HG02571 (cell line): ENCODE measurements around the gene C2orf68.
"Not testable (repeated sequence)": the region's sequence is repeated elsewhere in the genome, so short reads cannot be mapped to it uniquely, and the experiment has no call there.

Experiments
- ATAC-seq: cut with Tn5 transposase; IDR thresholded peaks from one replicate; pipeline ENCODE4 v1.9.1; 2021; ENCODE audit warnings: mild to moderate bottlenecking, moderate library complexity; ENCODE audit not compliant: unreplicated experiment

C2orf68 gene

DNA sequence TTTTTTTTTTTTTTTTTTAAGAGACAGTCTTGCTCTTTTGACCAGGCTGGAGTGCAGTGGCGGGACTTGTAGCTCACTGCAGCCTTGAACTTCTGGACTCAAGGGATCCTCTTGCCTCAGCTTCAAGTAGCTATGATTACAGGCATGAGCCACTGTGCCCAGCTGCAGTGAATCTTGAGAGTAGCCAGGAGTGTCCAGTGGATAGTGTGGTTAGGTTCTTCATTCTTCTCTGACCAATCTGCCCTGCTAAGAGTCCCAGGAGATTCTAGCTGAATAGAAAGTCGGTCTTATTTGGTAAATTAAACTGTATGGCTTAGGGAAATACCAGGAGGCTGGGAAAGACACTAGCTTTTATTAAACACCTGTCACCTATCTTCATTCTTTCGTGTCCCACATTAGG is 19.4 kb upstream of the C2orf68 start:
- ATAC-seq = no peak

DNA sequence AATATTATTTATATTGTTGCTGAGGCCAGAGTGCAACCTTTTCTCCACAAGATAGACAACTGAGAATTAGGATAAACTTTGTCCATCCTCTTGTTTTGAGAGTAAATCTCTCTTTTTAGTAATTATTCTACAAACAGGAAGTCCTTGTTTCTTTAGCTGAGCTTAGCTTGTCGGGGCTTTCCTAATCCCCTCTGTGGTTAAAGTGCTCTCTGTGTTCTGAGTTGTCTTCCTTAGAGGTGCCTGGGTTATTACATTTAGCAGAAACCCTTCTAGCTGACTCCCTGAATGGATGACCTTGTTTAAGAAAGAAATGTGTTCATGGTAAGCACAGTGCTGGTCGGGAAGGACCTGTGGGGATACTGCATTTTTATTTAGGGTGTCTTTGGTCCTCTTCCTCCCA is 16.8 kb upstream of the C2orf68 start:
- no peak for ATAC-seq

DNA sequence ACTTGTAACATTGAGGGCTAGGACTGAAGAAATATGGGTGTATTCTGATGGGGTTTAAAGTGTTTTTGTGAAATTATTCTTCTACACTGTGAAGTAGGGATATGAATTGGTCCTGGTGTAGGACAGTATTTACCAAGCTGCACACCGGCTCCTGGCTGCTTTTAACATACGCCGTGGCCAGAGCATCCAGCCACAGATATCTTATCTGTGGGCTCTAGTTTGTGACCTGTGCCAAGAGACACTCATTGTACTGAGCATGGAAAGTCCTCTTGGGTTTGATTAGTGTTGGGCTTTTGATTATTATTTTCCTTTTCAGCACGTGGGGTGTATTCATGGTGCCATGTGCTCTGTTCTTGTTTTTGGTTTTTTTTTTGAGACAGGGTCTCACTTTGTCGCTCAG is 12.1 kb upstream of the C2orf68 start:
- no peak for ATAC-seq

DNA sequence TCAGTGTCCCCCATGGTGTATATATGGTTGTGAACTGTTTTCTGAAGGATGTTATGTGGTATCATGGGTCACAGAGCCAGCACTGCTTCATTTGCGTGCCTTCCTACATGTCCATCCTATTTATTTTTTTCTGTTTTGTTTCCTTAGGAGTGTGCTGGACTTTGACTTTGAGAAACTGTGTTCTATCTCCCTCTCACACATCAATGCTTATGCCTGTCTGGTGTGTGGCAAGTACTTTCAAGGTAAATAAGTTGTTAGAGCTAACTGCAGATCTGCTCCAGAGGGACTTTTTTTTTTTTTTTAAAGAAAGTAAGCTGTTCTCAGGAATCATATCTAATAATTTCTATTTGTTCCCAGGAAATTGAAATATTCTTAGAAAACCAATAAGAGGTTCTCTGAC is 9.5 kb upstream of the C2orf68 start:
- no peak for ATAC-seq

DNA sequence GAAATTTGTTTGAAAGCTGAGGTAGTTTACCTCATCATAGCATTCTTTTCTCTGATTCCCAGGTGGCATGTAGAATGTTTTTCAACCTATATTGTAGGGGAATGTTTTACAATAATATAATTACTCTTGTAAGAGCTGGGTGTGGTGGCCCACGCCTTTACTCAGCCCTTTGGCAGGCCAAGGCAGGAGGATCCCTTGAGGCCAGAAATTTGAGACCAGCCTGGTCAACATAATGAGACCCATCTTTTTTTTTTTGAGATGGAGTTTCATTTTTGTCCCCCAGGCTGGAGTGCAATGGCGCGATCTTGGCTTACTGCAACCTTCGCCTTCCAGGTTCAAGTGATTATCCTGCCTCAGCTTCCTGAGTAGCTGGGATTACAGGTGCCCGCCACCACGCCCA is 7.8 kb upstream of the C2orf68 start:
- no peak for ATAC-seq

DNA sequence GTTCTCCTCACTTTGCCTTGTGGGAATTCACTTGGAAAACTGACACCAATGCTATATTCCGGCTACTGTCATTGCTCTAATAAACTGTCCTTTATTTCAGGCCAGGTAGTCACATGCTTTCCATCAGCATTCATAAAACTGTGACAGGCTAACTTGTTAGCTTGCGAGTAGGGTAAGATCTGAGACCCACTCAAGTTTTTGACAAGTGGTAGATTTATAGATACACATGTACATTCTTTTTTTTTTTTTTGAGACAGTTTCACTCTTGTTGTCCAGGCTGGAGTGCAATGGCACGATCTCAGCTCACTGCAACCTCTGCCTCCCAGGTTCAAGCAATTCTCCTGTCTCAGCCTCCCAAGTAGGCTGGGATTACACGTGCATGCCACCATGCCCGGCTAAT is 5.9 kb upstream of the C2orf68 start:
- not testable (repeated sequence) for ATAC-seq

DNA sequence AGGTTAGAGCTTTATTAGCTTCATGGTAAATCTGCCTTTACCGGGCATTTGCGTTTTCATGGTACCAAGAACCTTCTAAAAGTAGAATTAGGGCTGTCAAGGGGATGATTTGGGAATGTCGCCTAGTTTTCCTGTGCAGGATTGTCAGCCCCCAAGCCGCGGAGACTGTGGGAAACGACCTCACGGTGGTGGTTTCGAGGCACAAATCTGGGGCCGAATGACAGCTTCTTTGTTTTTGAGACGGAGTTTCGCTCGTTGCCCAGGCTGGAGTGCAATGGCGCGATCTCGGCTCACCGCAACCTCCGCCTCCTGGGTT is 3.5 kb upstream of the C2orf68 start:
- no peak for ATAC-seq

DNA sequence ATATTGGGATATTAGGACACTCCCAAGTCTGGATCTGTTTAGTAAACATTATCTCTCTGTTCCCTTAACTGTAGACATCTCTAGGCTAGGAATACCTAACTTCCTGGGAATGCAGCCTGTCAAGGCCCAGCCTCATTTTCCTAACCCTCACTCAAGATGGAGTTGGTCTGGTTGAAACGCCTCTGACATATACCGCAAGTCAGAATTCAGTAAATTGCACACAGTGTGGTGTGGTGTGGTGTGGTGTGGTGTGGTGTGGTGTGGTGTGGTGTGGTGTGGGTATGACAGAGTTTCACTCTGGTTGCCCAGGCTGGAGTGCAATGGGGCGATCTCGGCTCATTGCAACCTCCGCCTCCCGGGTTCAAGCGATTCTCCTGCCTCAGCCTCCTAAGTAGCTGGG is 2.9 kb upstream of the C2orf68 start:
- not testable (repeated sequence) for ATAC-seq

DNA sequence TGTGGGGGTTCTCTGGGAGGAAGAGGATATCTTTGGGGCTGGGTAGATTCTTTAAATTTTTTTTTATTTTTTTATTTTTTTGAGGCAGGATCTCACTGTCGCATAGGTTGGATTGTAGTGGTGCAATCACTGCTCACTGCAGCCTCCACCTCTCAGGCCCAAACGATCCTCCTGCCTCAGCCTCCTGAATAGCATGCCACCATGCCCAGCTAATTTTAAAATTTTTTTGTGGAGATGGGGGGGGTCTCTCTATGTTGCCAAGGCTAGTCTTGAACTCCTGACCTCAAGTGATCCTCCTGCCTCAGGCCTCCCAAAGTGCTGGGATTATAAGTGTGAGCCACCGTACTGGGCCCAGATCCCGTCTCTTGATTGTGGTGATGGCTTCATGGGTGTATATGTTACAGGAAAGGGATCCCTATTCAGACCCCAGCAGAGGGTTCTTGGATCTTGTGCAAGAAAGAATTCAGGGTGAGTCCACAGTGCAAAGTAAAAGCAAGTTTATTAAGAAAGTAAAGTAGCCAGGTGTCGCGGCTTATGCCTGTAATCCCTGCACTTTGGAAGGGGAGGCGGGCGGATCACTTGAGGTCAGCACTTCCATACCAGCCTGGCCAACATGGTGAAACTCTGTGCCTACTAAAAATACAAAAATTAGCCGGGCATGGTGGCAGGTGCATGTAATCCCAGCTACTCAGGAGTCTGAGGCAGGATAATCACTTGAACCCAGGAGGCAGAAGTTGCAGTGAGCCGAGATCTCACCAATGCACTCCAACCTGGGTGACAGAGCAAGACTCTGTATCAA is 2.0 kb upstream of the C2orf68 start:
- ATAC-seq = no peak

DNA sequence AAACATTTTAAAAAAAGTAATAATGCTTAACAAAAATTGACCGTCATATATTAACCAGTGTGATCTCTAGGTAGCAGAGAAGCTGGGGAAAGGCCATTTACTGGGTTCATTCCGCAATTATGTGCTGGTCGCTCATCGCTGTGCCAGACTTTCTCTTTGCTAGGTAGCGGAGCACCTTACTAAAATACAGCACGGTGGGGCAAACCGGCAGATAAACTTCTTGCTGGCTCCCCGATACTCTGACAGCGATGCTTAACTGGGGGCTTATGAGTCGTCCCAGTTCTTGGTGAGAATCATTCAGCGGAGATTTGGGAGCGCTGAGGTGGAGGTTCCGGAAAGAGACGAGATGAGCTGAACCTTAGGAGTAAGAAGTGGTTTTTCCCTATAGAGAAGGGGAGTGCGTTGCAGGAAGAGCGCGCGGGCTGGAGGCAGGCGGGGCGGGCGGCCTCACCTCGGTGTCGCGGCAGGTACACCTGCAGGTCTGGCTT is 605 bp downstream of the C2orf68 start:
- ATAC-seq = no peak

DNA sequence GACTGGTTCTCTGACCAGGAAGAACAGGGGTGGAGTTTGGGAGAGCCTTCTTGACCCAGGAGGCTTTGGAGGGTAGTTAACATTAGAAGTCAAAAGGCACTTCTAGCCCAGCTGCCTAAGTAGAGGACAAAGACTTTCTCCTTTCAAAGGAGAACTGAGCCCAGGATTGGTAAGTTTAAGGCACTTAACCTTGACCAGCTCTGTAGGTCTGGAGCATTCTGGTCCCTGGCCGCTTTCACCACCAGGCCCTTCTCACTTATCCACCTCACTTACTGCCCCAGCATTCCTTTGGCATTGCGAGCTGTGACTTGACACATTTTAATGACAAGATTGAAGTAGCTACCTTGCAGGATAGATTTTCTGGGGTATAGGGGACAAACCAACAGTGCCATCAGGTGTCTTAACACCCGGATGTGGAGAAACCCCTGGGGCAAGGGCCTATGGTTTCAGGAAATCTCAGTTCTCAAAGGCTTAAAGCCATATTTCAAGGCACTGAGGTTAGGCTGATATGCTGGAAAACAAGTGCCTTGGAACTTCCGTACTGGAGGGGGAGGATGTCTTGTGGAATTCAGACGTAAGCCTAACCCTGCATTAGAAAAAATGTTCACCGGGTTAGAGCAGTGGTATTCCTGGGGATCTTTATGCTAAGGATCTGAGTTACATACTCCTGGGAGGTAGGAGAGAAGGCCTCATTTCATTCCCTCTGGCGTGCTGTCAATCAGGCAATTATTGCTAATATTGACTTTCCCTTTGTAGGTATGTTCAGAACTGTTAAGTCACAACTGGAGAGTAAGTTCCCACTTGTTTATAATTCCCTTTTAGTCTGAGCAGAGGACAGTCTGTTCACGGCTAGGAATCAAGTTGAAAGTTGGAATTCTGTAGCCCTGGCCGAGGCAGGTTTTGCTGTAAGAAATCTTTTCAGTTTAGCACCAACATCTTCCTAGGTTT is 4.3 kb downstream of the C2orf68 start:
- no peak for ATAC-seq

DNA sequence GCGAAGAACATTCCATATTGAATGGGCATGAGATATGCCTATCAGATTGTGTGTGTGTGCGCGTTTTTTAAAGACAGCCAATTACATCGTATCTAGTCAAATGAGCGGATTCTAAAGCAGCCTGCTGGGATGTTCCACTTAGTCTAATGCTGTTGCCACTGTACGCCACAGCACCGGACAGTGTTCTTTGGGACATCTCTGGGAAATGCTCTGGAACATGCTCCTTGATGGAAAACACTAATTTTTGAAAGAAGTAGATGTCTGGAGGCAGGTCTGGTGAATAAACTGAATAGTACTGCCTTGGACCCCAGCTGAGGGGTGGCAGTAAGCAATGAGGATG is 5.8 kb downstream of the C2orf68 start:
- ATAC-seq = no peak

DNA sequence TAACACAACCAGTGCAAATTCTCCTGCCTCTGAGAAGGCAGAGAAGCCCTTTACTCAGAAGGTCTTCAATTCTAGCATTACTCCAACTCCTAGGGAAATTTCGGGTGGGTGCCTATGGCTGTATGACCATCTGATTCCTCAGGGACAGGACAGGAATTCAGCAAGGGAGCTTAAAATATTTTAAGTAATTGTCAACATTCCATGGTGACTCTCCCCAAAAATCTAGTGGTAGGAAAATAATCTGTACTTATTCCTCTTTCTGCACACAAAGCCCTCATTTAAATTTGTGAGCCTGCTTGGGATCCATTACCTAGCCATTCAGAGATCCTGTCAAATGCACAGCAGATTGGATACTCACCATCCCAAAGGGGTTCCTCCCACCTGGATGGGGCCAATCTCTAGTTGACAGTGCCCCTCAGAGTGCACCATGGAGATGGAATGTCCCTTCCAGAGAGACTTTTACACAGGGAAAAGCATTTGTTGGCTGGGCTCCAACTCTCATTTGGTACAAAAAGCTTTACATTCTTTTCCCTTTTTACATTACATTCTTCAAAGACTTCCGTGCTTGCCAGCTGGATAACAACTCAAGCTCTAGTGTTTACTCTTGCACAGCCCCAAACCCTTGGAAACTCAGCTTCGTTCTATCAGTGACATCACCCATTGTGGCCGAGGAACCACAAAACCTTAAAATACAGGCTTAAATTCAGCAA is 6.3 kb downstream of the C2orf68 start:
- ATAC-seq = no peak

DNA sequence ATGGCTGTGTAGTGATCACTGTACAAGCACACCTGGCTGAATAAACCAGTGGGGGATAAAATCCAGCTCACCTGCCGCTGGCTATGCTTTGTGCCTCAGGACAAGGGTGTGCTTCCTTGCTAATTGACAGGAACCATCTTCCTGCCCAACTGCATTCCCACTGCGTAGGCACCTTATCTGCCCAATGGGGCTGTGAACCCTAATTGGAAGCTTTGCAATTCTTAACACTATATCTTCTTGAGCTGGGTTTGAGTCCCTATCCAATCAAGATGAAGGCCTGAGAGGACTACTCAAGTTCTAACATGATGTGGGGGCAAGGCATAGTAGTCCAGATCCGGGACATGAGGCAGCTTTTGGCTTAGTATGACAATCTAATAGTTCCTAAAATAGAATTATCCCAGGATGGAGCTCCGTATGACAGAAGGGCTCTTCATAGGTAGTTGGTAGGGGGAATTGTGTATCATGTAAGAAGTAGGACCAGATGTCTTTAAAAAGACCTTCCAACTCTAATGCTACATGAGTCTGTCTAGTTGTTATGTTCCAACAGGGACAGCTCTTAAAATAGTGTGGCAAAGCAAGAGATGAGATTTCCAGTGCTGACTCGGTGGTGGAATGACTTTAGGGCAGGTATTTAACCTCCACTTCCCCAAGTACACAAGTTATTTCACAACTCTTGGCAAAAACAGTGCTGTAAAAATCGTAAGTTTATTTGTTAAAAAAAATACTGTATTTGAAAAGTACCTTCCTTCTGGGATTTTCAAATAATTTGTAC is 7.1 kb downstream of the C2orf68 start:
- ATAC-seq = no peak

DNA sequence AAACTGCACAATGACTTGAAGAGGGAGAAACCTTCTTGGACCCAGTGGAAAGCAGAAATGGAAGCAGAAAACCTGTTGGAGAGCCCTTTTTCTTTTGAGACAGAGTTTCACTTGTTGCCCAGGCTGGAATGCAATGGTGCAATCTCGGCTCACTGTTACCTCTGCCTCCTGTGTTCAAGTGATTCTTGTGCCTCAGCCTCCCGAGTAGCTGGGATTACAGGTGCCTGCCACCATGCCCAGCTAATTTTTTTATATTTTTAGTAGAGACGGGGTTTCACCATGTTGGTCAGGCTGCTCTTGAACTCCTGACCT is 7.8 kb downstream of the C2orf68 start:
- ATAC-seq = not testable (repeated sequence)

DNA sequence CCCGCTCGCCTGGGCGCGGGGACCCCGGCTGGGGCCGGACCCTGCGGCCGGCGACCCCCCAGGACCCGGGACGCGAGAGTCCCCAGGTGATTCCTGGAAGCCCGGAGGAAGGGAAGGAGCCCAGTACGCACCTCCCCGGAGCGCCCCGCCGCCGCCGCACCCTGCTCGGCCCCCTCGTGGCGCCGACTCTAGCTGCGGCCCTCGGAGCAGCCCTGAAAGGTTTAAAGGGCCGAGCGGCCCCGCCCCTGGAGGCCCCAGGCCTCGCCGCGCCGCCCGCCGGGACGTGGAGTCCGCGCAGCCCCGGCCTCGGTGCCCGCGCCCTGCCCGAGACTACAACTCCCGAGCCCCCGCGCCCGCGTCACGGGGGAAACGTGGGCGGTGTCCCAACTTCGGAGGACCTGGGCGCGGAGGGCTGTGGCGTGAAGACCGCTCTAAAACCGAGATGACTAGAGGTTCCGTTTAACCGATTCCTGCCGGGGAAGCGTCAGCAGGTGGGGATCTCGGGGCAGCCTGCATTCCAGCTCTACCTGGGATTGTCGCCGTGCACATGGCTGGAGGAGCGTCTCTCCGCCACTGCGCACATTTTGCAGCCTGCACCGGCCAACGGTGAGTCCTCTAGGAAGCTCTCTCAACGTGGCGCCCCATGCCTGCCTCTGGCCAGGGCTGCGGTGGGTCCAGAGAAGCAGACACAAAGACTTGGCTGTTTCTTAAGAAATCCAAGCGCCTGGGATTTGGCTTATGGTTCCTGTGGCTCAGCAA is 9.2 kb downstream of the C2orf68 start, which contains the start of gene TMEM150A:
TMEM150A (minus strand) TSS at position 223 of the 759 bp plus-strand sequence. CDS start 750 bp downstream, outside the sequence.
- ATAC-seq = peak; percentile 97

DNA sequence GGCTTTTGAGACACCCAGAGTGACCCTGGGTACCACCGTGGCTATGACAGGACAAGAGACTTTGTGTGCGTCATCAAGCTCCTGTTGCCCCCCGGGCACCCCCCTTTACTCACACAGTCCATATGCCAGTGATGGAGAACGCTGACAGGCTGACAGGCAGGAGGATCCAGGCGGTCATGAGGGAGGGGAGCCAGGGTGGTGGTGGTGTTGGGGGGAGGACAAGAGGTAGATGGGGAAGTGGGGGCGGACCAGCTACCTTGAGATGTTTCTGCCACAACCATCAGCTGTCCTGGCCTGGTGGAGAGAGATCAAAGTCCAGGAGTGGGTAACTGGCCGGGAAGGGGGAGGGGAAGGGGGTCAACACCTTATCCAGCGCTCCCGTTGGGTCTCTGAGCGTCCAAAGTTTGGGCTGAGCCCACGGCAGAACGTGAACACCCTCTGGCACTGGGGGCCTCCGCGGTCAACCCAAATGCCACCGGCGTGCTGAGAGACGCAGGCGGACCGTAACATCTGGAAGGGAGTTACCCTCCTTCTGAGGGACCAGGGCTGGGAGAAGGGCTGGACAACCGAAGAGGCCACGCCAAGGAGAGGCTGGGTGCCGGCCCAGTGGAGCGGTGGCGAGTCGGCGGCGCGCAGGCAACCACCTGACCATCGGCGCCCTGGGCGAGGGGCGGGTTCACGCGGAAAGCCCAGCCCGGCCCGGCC is 9.9 kb downstream of the C2orf68 start:
- peak; percentile 43 for ATAC-seq

DNA sequence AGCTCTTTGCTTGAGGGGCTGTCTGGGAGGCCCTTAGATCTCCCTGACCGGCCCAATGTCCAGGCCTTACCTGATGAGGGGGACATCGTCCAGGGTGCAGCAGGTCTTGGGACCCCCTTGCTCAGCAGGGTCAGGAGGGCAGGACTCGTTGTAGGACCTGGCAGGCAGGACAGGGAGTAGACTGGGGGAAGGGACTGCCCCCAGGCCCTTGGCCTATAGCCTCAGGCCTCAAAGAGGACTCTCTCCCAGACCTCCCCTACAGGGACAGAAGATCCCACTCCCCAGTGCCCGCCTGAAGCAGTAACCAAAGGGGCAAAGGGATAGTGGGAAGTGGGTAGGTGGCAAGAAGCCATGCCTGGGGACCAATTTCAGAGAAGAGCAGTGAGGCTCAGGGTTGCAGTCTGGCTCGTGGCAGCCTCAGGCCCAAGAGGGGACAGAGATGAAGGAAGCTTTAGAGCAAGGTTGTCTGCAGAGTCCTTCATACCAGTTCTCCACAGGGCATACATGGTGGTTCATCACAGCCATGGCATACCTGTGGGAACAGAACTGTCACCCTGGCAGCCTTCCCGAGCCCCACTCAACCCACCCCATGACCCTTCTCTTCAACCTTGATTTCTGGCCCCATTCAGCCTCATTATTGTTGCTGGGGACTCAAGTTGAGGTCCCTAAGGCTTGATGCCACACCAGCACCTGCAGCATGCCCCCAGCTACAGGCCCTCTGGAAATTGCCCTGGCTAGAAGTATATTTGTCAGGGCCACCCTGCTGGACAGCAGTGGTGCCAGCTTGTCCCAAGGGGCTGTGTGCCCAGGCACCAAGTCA is 10.7 kb downstream of the C2orf68 start:
- no peak for ATAC-seq

DNA sequence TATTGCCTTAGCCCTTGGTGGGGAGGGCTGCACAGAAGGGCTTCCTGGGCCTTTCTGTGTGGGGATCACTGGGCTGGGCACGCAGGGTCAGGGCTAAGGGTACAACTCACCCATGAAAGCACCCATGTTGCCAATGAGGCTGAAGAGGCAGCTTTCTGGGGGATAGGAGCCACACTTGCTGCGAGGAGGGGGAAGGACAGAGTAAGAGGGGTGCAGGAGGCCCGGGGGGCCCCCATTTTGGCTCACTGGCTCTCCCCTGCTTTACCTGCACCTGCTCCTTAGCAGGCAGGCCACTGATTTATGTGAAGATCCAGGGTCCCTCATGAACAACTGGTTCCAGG is 11.7 kb downstream of the C2orf68 start:
- no peak for ATAC-seq
